HEK293 (cell line): Measurements from ENCODE around the gene RFESD.

Experiments used
- CTCF ChIA-PET: fragments of 350-600 bp; formaldehyde crosslinking; extraction: SDS; loops from one replicate; lab custom pipeline; 2021; ENCODE audit warnings: antibody characterized with exemption; lab: Yijun Ruan, JAX
- POLR2A ChIA-PET: fragments of 300-600 bp; formaldehyde crosslinking; extraction: SDS; loops from one replicate; lab custom pipeline; 2020; ENCODE audit warnings: antibody characterized with exemption, inconsistent platforms; lab: Yijun Ruan, JAX
- H3K27ac ChIP-seq: fragments of 200-500 bp; sonication (Bioruptor generic); 2 replicates; pipeline ENCODE4 v1.5.1; 2014; ENCODE audit warnings: low read depth, low read length, control low read depth, inconsistent platforms; ENCODE audit errors: extremely low read depth
- H3K36me3 ChIP-seq, 2 experiments: fragments of 200-500 bp in 1 of 2; sonication (Bioruptor generic) in 1 of 2; 1 replicate in 1 of 2; 2 replicates in 1 of 2; pipeline ENCODE4 v1.5.1; 2014 to 2017; ENCODE audit warnings: inconsistent platforms in 2 of 2, low read length in 2 of 2; ENCODE audit not compliant: control insufficient read depth in 2 of 2, insufficient read depth in 1 of 2
- H3K4me1 ChIP-seq: fragments of 200-500 bp; sonication (Bioruptor generic); 2 replicates; pipeline ENCODE4 v1.5.1; 2014; ENCODE audit warnings: mild to moderate bottlenecking, low read length, inconsistent platforms; ENCODE audit not compliant: control insufficient read depth, insufficient read depth
- H3K4me3 ChIP-seq: 2 replicates; pipeline ENCODE4 v1.5.1; 2011; ENCODE audit warnings: low read depth, mild to moderate bottlenecking, control low read depth, low read length, moderate library complexity
- H3K9me3 ChIP-seq: fragments of 200-500 bp; sonication (Bioruptor generic); 2 replicates; pipeline ENCODE4 v1.5.1; 2014; ENCODE audit warnings: low read depth, low read length, inconsistent platforms; ENCODE audit not compliant: control insufficient read depth, insufficient read depth
- AEBP2 ChIP-seq: fragments of 450-650 bp; formaldehyde crosslinking; IDR thresholded peaks from 2 replicates; pipeline ENCODE4 v1.5.1; 2016; ENCODE audit warnings: missing biosample characterization, missing genetic modification characterization, borderline replicate concordance
- BCL11A ChIP-seq: fragments of 450-650 bp; formaldehyde crosslinking; IDR thresholded peaks from 2 replicates; pipeline ENCODE4 v1.5.1; 2016; ENCODE audit warnings: low read depth, missing biosample characterization, missing genetic modification characterization
- MYNN ChIP-seq: fragments of 450-650 bp; formaldehyde crosslinking; IDR thresholded peaks from 2 replicates; pipeline ENCODE4 v1.5.1; 2016; ENCODE audit warnings: missing biosample characterization, missing genetic modification characterization, borderline replicate concordance
- MZF1 ChIP-seq: fragments of 450-650 bp; formaldehyde crosslinking; IDR thresholded peaks from 2 replicates; pipeline ENCODE4 v1.5.1; 2017; ENCODE audit warnings: missing biosample characterization, missing genetic modification characterization, borderline replicate concordance
- YY2 ChIP-seq: fragments of 450-650 bp; formaldehyde crosslinking; IDR thresholded peaks from 2 replicates; pipeline ENCODE4 v1.5.1; 2016; ENCODE audit warnings: missing biosample characterization, missing genetic modification characterization
- ZBTB11 ChIP-seq: fragments of 450-650 bp; formaldehyde crosslinking; conservative IDR thresholded peaks from 2 replicates; pipeline ENCODE4 v1.5.1; 2016; ENCODE audit warnings: low read depth, missing biosample characterization, missing genetic modification characterization
- ZFP3 ChIP-seq: fragments of 450-650 bp; formaldehyde crosslinking; IDR thresholded peaks from 2 replicates; pipeline ENCODE4 v1.5.1; 2016; ENCODE audit warnings: low read depth, missing biosample characterization, missing genetic modification characterization
- ZNF174 ChIP-seq: fragments of 450-650 bp; formaldehyde crosslinking; IDR thresholded peaks from 2 replicates; pipeline ENCODE4 v1.5.0; 2017; ENCODE audit warnings: missing biosample characterization, mild to moderate bottlenecking, missing genetic modification characterization
- ZNF530 ChIP-seq: fragments of 450-650 bp; formaldehyde crosslinking; IDR thresholded peaks from 2 replicates; pipeline ENCODE4 v1.5.1; 2016; ENCODE audit warnings: low read depth, missing biosample characterization, missing genetic modification characterization
- ZNF549 ChIP-seq: fragments of 450-650 bp; IDR thresholded peaks from 2 replicates; pipeline ENCODE4 v1.5.1; 2018; ENCODE audit warnings: missing biosample characterization, missing genetic modification characterization, mild to moderate bottlenecking, inconsistent platforms, moderate library complexity
- ZNF561 ChIP-seq: fragments of 450-650 bp; IDR thresholded peaks from 2 replicates; pipeline ENCODE4 v1.5.1; 2018; ENCODE audit warnings: missing biosample characterization, missing genetic modification characterization, borderline replicate concordance
- ZNF585B ChIP-seq: fragments of 450-650 bp; formaldehyde crosslinking; IDR thresholded peaks from 2 replicates; pipeline ENCODE4 v1.5.1; 2016; ENCODE audit warnings: missing biosample characterization, missing genetic modification characterization
- ZNF600 ChIP-seq: fragments of 450-650 bp; formaldehyde crosslinking; IDR thresholded peaks from 2 replicates; pipeline ENCODE4 v1.5.1; 2016; ENCODE audit warnings: missing biosample characterization, missing genetic modification characterization
- ZNF624 ChIP-seq: fragments of 450-650 bp; formaldehyde crosslinking; IDR thresholded peaks from 2 replicates; pipeline ENCODE4 v1.5.1; 2017; ENCODE audit warnings: missing biosample characterization, missing genetic modification characterization
- ZNF785 ChIP-seq: fragments of 450-650 bp; formaldehyde crosslinking; IDR thresholded peaks from 2 replicates; pipeline ENCODE4 v1.5.1; 2016; ENCODE audit warnings: missing biosample characterization, missing genetic modification characterization
- ZNF830 ChIP-seq: fragments of 450-650 bp; IDR thresholded peaks from 2 replicates; pipeline ENCODE4 v1.5.0; 2018; ENCODE audit warnings: missing biosample characterization, missing genetic modification characterization, low read depth, mild to moderate bottlenecking, moderate library complexity
- ZSCAN30 ChIP-seq: fragments of 450-650 bp; IDR thresholded peaks from 2 replicates; pipeline ENCODE4 v1.5.1; 2018; ENCODE audit warnings: missing biosample characterization, mild to moderate bottlenecking, missing genetic modification characterization, moderate library complexity

Gene RFESD

GRCh38 chr5:95627971-95628810 is 18.4 kb upstream of the RFESD start:
- ChIA-PET CTCF (interaction anchor here (0.6 to 1.4 kb wide), 2 partner anchors 219 to 718 kb away, joined by 3 to 4 read pairs; no protein-coding TSS in a partner anchor), POLR2A (no interaction called here)
- no peak overlapping the region for H3K27ac ChIP-seq
- H3K36me3 ChIP-seq: no peaks in the 10 kb centered on the region
- TF ChIP-seq YY2 (tag by site-specific recombination) (no peak), ZNF624 (tag by site-specific recombination) (no peak), ZBTB11 (tag by site-specific recombination) (no peak), BCL11A (no peak), ZNF785 (tag by site-specific recombination) (no peak), AEBP2 (tag by site-specific recombination) (no peak), MYNN (no peak), ZNF530 (tag by site-specific recombination) (no peak), ZFP3 (tag by site-specific recombination) (no peak), ZNF830 (tag by site-specific recombination) (no peak), ZSCAN30 (tag by site-specific recombination) (no peak), ZNF174 (tag by site-specific recombination) (no peak), ZNF561 (tag by site-specific recombination) (no peak)
- no peaks in the 10 kb centered on the region for H3K9me3 ChIP-seq
- H3K4me1 ChIP-seq: no peaks in the 10 kb centered on the region
- no peak overlapping the region for H3K4me3 ChIP-seq

- Histone ChIP-seq H3K36me3 (no peaks in the 10 kb centered on the region), H3K9me3 (no peaks in the 10 kb centered on the region), H3K4me1 (no peaks in the 10 kb centered on the region), H3K4me3 (no peak overlapping the region), H3K27ac (no peak overlapping the region)
- ChIA-PET CTCF (interaction anchor here (0.6 kb wide), 1 partner anchor 719 kb away, joined by 4 read pairs; no protein-coding TSS in a partner anchor), POLR2A (no interaction called here)
- TF ChIP-seq ZNF600 (tag by site-specific recombination) (no peak), ZNF585B (tag by site-specific recombination) (peak; percentile 78), MZF1 (tag by site-specific recombination) (no peak), ZNF549 (tag by site-specific recombination) (no peak)
Measured at GRCh38 chr5:95628933-95629332, 17.6 kb upstream of the RFESD start.
